HepG2 (cell line): ENCODE measurements around the gene SELENOI.
"Not testable (repeated sequence)": the region's sequence is repeated elsewhere in the genome, so short reads cannot be mapped to it uniquely, and the experiment has no call there.

Source experiments
- CREB1 ChIP-seq, 2 experiments: fragments of 450-650 bp in 1 of 2; IDR thresholded peaks; 2 replicates each; pipeline ENCODE4 v1.6.1; 2016 to 2017; ENCODE audit warnings: control low read depth in 1 of 2, mild to moderate bottlenecking in 1 of 2, missing compliant biosample characterization in 1 of 2, missing genetic modification characterization in 1 of 2
- FOXJ3 ChIP-seq: sonication (generic); formaldehyde crosslinking; IDR thresholded peaks from 2 replicates; pipeline ENCODE4 v1.4.0; 2020; ENCODE audit warnings: missing genetic modification reagents, mild to moderate bottlenecking, borderline replicate concordance
- MTA3 ChIP-seq: sonication (generic); formaldehyde crosslinking; IDR thresholded peaks from 2 replicates; pipeline ENCODE4 v1.4.0; 2020; ENCODE audit warnings: missing genetic modification reagents
- SMC3 ChIP-seq: IDR thresholded peaks from 2 replicates; pipeline ENCODE4 v1.6.1; 2011; ENCODE audit warnings: low read length, improper control_type of control experiment
- TF ChIP-seq, protein P1 (sequence below): sonication (generic); formaldehyde crosslinking; IDR thresholded peaks from 2 replicates; pipeline ENCODE4 v1.8.1; 2023; ENCODE audit warnings: missing genetic modification reagents, inconsistent platforms, borderline replicate concordance
- TF ChIP-seq, protein P2 (sequence below): sonication (generic); formaldehyde crosslinking; conservative IDR thresholded peaks from 2 replicates; pipeline ENCODE4 v1.8.1; 2023; ENCODE audit warnings: missing genetic modification reagents

DNA sequence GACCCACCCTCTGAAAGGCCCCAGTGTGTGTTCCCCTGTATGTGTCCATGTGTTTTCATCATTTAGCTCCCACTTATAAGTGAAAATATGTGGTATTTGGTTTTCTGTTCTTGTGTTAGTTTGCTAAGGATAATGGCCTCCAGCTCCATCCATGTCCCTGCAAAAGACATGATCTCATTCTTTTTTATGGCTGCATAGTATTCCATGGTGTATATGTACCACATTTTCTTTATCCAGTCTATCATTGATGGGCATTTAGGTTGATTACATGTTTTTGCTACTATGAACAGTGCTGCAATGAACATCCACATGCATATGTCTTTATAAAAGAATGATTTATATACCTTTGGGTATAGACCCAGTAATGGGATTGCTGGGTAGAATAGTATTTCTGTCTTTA is 21.5 kb upstream of the SELENOI start:
- TF ChIP-seq SMC3; FOXJ3; MTA3 (CRISPR knock-in tag); CREB1 (IDR thresholded peaks at IDR 0.05); CREB1 (CRISPR knock-in tag; IDR thresholded peaks at IDR 0.05): not testable (repeated sequence)
- TF ChIP-seq, protein P1, sequence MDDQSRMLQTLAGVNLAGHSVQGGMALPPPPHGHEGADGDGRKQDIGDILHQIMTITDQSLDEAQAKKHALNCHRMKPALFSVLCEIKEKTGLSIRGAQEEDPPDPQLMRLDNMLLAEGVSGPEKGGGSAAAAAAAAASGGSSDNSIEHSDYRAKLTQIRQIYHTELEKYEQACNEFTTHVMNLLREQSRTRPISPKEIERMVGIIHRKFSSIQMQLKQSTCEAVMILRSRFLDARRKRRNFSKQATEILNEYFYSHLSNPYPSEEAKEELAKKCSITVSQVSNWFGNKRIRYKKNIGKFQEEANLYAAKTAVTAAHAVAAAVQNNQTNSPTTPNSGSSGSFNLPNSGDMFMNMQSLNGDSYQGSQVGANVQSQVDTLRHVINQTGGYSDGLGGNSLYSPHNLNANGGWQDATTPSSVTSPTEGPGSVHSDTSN (CRISPR knock-in tag), result not testable (repeated sequence)
- TF ChIP-seq, protein P2, sequence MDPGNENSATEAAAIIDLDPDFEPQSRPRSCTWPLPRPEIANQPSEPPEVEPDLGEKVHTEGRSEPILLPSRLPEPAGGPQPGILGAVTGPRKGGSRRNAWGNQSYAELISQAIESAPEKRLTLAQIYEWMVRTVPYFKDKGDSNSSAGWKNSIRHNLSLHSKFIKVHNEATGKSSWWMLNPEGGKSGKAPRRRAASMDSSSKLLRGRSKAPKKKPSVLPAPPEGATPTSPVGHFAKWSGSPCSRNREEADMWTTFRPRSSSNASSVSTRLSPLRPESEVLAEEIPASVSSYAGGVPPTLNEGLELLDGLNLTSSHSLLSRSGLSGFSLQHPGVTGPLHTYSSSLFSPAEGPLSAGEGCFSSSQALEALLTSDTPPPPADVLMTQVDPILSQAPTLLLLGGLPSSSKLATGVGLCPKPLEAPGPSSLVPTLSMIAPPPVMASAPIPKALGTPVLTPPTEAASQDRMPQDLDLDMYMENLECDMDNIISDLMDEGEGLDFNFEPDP (CRISPR knock-in tag), result not testable (repeated sequence)
